Vagina (tissue), 2 donors: ENCODE measurements around the gene S100A9. TPM values are rescaled to one million over a fixed set of nuclear protein-coding genes. Genes with fewer than 3 reads are reported as not detected.

Experiments
- DNase-seq, 2 donors: peaks; one replicate each; pipeline ENCODE4 v3.0.0-alpha.2; 2017; ENCODE audit errors: extremely low spot score in 2 of 2
- H3K27ac ChIP-seq: fragments of 200-600 bp; sonication (generic); one replicate; pipeline ENCODE4 v1.5.1; 2019
- H3K27me3 ChIP-seq: fragments of 200-600 bp; sonication (generic); one replicate; pipeline ENCODE4 v1.5.1; 2019
- H3K36me3 ChIP-seq, 2 donors: fragments of 200-600 bp; sonication (generic); one replicate each; pipeline ENCODE4 v1.5.1; 2017 to 2019
- H3K4me1 ChIP-seq: fragments of 200-600 bp; sonication (generic); one replicate; pipeline ENCODE4 v1.5.1; 2019
- H3K4me3 ChIP-seq, 2 donors: fragments of 200-600 bp; sonication (generic); 1 replicate in 1 of 2; 2 replicates in 1 of 2; pipeline ENCODE4 v1.5.1; 2016 to 2019
- H3K9me3 ChIP-seq: fragments of 200-600 bp; sonication (generic); one replicate; pipeline ENCODE4 v1.5.1; 2019
- POLR2A ChIP-seq, 2 donors: fragments of 450-650 bp; IDR thresholded peaks; one replicate each; pipeline ENCODE4 v1.6.1; 2017; ENCODE audit warnings: antibody characterized with exemption in 2 of 2, mild to moderate bottlenecking in 2 of 2, moderate library complexity in 2 of 2
- POLR2AphosphoS5 ChIP-seq, 2 donors: sonication (generic); formaldehyde crosslinking; IDR thresholded peaks; one replicate each; pipeline ENCODE4 v1.9.0; 2017; ENCODE audit warnings: antibody characterized with exemption in 2 of 2, mild to moderate bottlenecking in 2 of 2, low read depth in 1 of 2; ENCODE audit not compliant: insufficient read depth in 1 of 2
- intact Hi-C: fragments of 100-400 bp; cut with DNase I; formaldehyde crosslinking; loops from one replicate; pipeline ENCODE4 v1.15.1; 2023
- total RNA-seq: library from RNA; depleted of rRNA; stranded (reverse); fragments of >200 nt; gene quantifications from one replicate; pipeline ENCODE4 v1.2.3, GENCODE V29; 2016
- TF ChIP-seq, protein P1 (sequence below), 3 experiments: fragments of 450-650 bp in 2 of 3; fragments of 200-600 bp in 1 of 3; sonication (generic) in 1 of 3; IDR thresholded peaks; one replicate each; pipeline ENCODE4 v1.5.1; 2017 to 2019; ENCODE audit warnings: antibody characterized with exemption in 3 of 3, mild to moderate bottlenecking in 2 of 3, moderate library complexity in 2 of 3

Gene S100A9
- total RNA-seq, 1 donor from 2014 or later: 4,658 TPM

GRCh38 chr1:153370146-153370545 is 12.5 kb downstream of the S100A9 start:
- no peaks in the 10 kb centered on the region for H3K9me3 ChIP-seq
- H3K27me3 ChIP-seq: no peaks in the 10 kb centered on the region
- no peak overlapping the region for H3K27ac ChIP-seq
- H3K4me1 ChIP-seq: peaks cover 5% of the 10 kb centered on the region
- H3K4me3 ChIP-seq: no peak overlapping the region
- TF ChIP-seq POLR2A (IDR thresholded peaks at IDR 0.05) (no peak), POLR2AphosphoS5 (IDR thresholded peaks at IDR 0.05; ENCODE audit: insufficient read depth in 1 of 2, low read depth in 1 of 2) (no peak)
- TF ChIP-seq, protein P1, sequence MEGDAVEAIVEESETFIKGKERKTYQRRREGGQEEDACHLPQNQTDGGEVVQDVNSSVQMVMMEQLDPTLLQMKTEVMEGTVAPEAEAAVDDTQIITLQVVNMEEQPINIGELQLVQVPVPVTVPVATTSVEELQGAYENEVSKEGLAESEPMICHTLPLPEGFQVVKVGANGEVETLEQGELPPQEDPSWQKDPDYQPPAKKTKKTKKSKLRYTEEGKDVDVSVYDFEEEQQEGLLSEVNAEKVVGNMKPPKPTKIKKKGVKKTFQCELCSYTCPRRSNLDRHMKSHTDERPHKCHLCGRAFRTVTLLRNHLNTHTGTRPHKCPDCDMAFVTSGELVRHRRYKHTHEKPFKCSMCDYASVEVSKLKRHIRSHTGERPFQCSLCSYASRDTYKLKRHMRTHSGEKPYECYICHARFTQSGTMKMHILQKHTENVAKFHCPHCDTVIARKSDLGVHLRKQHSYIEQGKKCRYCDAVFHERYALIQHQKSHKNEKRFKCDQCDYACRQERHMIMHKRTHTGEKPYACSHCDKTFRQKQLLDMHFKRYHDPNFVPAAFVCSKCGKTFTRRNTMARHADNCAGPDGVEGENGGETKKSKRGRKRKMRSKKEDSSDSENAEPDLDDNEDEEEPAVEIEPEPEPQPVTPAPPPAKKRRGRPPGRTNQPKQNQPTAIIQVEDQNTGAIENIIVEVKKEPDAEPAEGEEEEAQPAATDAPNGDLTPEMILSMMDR (IDR thresholded peaks at IDR 0.05): no peak
- DNase-seq: no peak
- H3K36me3 ChIP-seq: no peaks in the 10 kb centered on the region
- intact Hi-C loops: no loop called here

DNA sequence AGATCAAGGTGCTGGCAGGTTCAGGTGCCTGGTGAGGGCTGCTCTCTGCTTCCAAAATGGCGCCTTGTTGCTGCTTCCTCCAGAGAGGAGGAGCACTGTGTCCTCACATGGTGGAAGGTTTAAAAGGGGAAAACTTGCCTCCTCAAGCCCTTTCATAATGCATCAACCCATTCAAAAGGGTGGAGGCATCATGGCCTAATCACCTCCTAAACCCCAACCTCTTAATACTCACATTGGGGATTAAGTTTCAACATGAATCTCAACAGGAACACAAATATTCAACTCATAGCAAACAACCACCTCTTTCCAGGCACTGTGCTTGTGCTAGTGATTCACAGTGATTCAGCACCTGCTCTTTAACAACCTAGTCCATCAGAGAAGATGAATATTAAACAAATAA is 13.6 kb downstream of the S100A9 start:
- DNase-seq: peak in 1 of 2 donors; percentile 81
- H3K27me3 ChIP-seq: no peaks in the 10 kb centered on the region
- no peak overlapping the region for H3K27ac ChIP-seq
- H3K36me3 ChIP-seq: no peaks in the 10 kb centered on the region
- peaks cover 5% of the 10 kb centered on the region for H3K4me1 ChIP-seq
- TF ChIP-seq, protein P1 (IDR thresholded peaks at IDR 0.05): no peak
- TF ChIP-seq POLR2A (IDR thresholded peaks at IDR 0.05) (no peak), POLR2AphosphoS5 (IDR thresholded peaks at IDR 0.05; ENCODE audit: insufficient read depth in 1 of 2, low read depth in 1 of 2) (peak in 1 of 2 donors; percentile 38)
- no peak overlapping the region for H3K4me3 ChIP-seq
- intact Hi-C loops: no loop called here
- H3K9me3 ChIP-seq: no peaks in the 10 kb centered on the region

GRCh38 chr1:153372571-153372970 is 14.9 kb downstream of the S100A9 start:
- Histone ChIP-seq H3K9me3 (no peaks in the 10 kb centered on the region), H3K36me3 (no peaks in the 10 kb centered on the region), H3K4me1 (peaks cover under 1% of the 10 kb centered on the region), H3K27me3 (no peaks in the 10 kb centered on the region), H3K27ac (no peak overlapping the region), H3K4me3 (no peak overlapping the region)
- intact Hi-C loops: no loop called here
- TF ChIP-seq, protein P1 (IDR thresholded peaks at IDR 0.05): no peak
- TF ChIP-seq POLR2AphosphoS5 (IDR thresholded peaks at IDR 0.05; ENCODE audit: insufficient read depth in 1 of 2, low read depth in 1 of 2) (no peak), POLR2A (IDR thresholded peaks at IDR 0.05) (no peak)
- DNase-seq: peak in 1 of 2 donors; percentile 25

GRCh38 chr1:153374071-153374470 is 16.4 kb downstream of the S100A9 start:
- H3K4me3 ChIP-seq: no peak overlapping the region
- peak in 1 of 2 donors; percentile 61 for DNase-seq
- H3K27me3 ChIP-seq: no peaks in the 10 kb centered on the region
- no peaks in the 10 kb centered on the region for H3K9me3 ChIP-seq
- no peaks in the 10 kb centered on the region for H3K36me3 ChIP-seq
- no peaks in the 10 kb centered on the region for H3K4me1 ChIP-seq
- intact Hi-C loops: no loop called here
- TF ChIP-seq POLR2A (IDR thresholded peaks at IDR 0.05): no peak
- TF ChIP-seq POLR2AphosphoS5 (IDR thresholded peaks at IDR 0.05; ENCODE audit: insufficient read depth in 1 of 2, low read depth in 1 of 2): no peak
- TF ChIP-seq, protein P1 (IDR thresholded peaks at IDR 0.05): no peak
- H3K27ac ChIP-seq: no peak overlapping the region

- Histone ChIP-seq H3K4me1 (no peaks in the 10 kb centered on the region), H3K4me3 (no peak within 1 kb of the TSS), H3K9me3 (no peaks in the 10 kb centered on the region), H3K27ac (peak within 1 kb of the TSS; percentile 27), H3K36me3 (no peaks in the 10 kb centered on the region), H3K27me3 (no peaks in the 10 kb centered on the region)
- peak in 1 of 2 donors; percentile 56 for TF ChIP-seq POLR2AphosphoS5 (IDR thresholded peaks at IDR 0.05; ENCODE audit: insufficient read depth in 1 of 2, low read depth in 1 of 2)
- TF ChIP-seq POLR2A (IDR thresholded peaks at IDR 0.05): no peak
- DNase-seq: peak in 1 of 2 donors; percentile 77
- intact Hi-C loops: no loop called here
Observed at GRCh38 chr1:153375511-153375910, 17.9 kb downstream of the S100A9 start, which contains the start of gene S100A12. TSS of gene S100A12 (minus strand) at chr1:153375621. CDS start at chr1:153374592, 1,029 bp downstream.
